GM18502 (cell line): ENCODE measurements around the gene LHFPL5.

Experiments used
- ATAC-seq: cut with Tn5 transposase; IDR thresholded peaks from one replicate; pipeline ENCODE4 v1.9.1; 2021; ENCODE audit warnings: mild to moderate bottlenecking; ENCODE audit not compliant: unreplicated experiment, poor library complexity

LHFPL5 gene

DNA sequence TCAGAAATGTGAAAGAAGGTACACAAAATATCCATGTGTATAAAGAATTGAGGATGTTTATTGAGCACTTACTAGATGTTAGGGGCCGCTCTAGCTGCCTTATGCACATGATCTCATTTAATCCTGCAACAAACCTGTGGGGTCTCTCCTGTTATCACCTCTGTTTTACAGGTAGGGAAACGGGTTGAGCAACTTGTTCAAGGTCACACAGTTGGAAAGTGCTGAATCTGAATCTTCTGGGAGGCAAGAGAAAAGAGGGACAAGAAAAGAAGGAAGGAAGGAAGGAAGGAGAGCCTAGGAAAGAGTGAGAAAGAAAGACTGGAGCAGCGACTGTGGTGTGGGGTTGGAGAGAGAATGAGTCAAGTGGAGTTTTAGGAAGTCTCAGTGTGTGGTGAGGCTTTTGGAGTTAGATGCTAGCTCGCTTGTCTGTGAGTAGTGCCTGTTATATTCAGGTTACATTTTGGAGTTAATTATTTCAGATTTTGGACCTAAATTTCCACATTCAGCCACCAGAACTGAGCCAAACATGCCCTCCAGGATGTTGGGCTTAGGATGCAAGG lies 16.6 kb upstream of the LHFPL5 start:
- no peak for ATAC-seq

DNA sequence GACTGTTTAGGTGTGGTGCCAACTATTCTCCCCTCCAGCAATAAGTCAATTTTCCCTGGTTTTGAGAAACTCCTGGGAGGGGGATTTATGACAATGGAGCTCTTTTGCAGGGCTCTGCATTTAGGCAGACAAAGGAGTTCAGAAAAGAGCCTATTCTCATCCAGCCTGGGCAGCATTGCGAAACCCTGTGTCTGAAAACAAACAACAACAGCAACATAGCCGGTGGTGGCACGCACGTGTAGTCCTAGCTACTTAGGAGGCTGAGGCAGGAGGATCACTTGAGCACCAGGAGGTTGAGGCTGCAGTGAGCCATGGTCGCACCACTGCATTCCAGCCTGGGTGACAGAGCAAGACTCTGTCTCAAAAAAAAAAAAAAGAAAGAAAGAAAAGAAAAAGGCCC lies 14.5 kb upstream of the LHFPL5 start:
- ATAC-seq, result no peak

DNA sequence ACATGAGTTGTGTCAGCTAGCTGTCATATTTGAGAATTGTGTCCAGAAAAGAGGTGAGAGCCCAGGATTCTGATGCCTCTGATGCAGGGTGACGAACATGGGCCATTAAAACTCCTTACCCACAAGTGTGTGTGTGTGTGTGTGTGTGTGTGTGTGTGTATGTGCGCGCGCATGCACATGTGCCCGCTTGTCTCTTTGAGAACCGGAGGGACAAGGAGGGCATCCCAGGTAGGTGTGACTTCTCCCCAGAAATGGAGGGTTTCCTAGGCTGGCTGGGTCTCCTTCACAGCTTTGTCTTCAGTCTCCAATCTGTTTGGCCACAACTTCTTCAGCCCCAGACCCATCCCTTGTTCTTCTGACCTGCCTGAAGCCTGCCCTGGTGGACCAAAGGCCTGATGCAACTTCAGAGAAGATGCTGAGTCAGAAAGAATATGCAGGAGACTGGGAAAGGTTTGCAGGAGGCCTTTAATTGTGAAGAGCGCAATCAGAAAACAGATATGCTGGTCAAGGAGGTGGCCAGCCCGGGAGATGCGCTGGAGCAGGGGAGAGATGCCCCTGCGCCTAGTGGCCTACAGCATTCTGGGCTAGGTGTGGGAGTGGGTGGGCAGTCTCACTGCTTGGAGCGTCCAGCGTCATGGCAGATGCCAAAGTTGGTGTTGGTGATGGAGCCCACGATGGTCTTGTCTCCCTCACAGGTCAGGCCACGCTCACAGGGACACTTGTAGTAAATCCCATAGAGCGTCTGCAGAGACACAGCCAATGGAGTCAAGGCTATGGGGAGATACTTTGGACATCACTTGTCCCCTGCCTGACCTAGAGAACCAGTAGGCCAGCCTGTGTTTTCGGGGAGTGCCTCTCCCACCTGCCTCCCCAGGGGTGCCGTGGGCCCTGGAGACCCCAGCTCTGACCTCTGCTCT lies 10.4 kb upstream of the LHFPL5 start:
- ATAC-seq, result no peak

DNA sequence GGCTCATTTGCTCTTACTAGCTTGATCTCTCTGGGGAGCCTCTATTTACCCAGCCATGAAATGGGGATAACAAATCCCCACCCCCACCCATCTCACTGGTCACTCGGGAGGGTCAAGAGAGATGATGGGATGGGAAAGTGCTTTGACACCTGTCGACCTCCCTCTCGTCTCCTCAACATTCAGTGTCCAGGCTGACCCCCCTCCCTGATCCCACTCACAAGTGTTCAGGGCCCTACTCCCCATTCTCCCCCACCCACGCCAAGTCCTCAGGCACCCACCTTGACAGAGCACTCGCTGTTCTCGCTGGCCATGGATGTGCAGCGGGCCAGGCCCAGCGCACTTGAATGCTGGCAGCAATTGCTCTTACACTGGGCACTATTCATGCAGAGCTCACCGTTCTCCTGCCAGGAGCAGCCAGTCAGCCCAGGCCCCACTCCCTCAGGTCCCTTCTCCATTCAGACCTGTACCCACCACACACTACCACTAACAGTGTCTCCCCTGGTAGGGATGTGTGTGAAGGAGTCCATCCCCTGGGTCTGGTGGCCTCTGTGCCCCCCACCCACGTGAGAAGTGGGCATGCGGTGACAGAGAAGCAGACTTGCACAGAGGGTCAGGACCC lies 9.6 kb upstream of the LHFPL5 start:
- no peak for ATAC-seq

DNA sequence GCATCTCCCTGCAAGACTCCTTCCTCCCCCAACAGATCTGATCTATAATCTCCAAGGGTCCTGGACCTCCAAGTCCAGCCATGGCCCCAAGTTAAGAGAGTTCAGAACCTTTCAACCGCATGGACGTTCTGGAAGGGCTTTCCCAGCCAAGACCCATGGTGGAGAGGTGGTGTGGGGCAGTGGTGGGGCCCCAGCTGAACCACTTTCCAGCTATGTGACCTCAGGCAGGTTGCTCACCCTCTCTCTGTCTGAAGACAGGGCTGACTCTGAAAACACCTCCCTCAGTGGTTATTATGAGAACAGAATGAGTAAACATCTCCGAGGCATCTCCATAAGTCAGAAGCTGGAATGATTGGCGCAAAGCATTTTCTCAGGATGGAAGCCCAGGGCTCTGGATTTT lies 8.9 kb upstream of the LHFPL5 start:
- ATAC-seq, result no peak

DNA sequence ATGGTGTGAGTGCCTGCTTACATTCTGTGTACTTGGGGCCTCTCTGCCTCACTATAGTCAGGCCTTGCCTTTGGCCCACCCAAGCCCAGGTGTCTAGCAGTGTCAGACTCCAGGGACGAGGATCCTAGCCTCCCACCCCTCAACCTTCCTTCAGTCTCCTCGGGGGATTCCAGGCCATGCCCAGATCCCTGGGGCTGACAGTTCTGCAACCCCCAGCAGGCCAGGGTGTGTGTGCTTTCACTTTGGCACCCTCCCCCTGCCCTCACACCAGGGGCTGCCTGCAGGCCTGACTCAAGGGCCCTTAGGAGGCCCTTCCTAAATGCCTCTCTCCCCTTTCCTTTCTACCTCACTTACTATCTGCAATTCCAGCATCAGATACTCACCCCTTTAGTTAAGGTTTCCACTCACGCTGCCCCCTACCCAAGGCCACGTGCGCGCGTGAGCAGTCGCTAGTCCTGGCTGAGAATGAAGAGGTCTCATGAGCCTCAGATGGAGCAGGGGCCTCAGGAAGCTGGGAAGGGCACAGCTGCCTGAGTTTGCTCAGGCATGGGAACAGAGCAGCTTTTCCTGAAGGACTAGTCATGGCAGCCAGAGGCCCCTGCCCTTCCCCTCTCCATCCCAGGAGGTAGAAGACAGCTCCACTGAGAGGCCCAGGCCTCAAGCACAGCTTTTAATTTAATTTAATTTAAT lies 7.2 kb upstream of the LHFPL5 start:
- ATAC-seq, result no peak

DNA sequence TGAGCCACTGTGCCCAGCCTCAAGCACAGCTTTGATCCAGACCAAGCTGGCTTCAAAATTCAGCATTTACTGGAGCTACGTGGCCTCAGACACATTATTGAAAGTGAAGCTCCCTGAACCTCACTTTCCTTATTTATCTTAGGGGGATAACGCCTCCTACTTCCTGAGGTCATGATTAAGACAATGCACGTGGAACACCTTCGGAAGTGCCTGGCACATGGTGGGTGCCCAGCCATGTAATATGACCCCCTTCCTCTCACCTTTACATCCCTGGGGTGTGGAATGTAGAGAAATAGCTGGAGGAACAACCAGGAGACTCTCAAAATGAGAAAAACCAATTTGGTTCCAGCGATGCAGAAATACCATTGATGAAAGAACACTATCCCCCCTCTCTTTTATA lies 6.4 kb upstream of the LHFPL5 start:
- no peak for ATAC-seq

DNA sequence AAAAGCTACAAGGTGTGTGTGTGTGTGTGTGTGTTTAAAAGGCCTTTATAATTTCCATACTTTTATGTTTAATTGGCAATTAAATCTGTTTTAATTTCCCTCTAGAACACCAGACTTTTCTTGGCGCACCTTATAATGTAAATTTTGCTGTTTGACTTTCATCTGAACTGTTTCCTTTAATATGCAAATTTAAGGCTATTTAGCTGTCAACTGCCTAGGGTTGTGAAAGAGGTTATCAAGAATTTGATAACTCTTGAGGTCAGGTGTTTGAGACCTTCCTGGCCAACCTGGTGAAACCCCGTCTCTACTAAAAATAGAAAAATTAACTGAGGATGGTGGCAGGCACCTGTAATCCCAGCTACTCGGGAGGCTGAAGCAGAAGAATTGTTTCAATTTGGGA lies 4.0 kb upstream of the LHFPL5 start:
- no peak for ATAC-seq

DNA sequence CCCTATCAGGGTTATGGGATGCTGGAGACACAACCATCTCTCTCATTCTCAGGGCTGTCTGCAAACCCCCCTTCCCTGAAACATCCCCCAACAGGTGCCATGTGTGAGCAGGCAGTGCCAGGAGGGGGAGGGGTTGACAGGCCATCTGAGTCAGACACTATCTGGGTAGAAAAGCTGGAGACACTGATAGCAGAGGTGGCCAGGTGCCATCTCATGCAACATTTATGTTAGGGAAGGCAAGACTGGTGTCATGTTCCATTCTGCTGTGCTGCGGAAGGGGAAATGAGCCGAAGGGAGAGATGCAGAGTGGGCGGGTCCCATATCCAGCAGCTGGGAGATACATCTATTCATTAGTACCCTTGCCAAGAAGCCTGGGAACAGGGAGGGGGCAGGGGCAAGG lies 3.5 kb downstream of the LHFPL5 start:
- ATAC-seq, result no peak

DNA sequence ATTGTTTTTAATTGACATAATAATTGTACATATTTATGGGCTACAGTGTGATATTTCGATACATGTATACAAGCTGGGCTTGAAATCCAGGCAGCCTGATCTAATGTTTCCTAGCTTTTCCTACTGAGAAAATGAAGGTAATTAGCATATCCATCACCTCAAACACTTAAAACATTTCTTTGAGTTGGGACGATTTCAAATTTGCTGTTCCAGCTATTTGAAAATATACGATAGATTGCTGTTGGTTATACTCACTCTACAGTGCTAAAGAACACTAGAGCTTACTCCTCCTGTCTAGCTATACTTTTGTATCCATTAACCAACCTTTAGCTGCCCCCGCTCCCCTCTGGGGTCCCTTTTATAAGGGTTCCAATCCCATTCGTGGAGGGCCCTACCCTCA lies 4.7 kb downstream of the LHFPL5 start:
- ATAC-seq, result no peak

DNA sequence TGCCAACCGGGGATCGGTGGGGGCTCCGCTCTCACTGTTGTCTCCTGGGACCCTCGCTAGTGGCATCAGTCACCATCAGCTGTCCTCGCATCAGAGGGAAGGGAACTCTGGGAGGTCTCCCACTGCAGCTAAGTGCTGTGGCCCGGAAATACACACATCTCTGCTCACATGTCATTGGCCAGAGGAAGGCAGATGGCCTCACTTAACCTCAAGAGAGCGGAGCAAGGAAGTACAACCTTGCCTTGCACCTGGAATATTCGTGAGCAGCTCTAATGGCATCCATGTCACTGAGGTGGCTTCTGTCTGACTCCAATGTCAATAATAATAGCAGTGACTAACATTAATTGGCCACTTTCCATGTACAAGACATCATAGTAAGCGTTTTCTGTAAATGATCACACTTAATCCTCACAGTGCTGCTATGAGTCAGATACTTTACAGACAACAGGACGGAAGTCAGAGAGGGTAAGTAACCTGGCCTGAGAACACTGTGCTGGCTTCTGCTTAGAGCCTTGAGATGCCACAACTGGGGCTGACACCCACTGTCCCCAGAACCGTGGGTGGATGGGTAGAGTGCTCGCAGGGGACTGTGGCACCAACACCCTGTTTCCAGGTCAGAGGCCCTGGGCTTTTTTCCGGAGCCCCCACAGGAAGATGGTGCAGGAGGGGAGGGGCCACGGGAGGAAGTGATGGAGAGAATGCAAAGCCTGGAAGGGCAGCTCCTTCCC lies 6.0 kb downstream of the LHFPL5 start:
- ATAC-seq, result no peak

DNA sequence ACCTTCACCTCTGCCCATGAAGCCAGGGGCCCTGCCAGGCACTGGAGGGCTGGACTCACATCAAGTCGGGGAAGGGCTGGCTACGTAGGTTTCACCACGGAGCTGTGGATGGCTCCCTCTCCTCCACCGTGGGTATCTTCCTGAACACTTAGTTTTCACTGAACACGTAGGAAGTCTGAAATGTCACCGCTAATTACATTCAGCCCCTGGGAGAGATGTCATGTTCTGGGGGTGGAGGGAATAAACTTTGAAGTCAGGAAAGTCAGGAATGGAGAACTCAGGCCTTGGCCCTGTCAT lies 6.5 kb downstream of the LHFPL5 start:
- no peak for ATAC-seq

DNA sequence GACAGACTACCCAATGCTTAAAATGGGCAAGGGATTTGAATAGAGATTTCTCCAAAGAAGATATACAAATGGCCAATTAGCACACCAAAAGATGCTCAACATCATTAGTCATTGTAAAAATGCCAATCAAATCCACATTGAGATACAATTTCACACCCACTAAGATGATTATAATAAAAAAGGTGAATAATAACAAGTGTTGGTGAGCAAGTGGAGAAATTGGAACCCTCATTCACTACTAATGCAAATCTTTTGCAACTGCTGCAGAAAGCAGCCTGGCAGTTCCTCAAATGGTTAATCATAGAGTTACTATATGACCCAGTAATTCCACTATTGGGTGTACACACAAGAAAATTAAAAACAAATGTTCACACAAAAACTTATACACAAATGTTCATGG lies 12.4 kb downstream of the LHFPL5 start:
- no peak for ATAC-seq

DNA sequence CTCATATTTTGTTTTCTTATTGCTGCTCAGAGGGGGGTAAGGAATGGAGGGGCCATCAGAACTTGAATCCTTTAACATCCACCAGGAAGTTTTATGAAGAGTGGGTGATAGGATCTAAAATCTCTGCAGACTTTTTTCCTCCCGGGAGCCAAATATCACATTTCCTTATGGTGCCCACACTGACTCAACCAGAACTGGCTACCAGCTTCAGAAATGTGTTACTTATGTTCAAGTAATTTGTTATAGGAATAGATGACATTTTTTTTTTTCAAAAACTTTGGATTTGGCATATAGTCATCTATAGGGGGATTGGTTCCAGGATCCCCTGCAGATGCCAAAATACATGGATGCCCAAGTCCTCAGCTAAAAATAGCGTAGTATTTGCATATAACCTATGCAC lies 18.4 kb downstream of the LHFPL5 start:
- ATAC-seq, result no peak

DNA sequence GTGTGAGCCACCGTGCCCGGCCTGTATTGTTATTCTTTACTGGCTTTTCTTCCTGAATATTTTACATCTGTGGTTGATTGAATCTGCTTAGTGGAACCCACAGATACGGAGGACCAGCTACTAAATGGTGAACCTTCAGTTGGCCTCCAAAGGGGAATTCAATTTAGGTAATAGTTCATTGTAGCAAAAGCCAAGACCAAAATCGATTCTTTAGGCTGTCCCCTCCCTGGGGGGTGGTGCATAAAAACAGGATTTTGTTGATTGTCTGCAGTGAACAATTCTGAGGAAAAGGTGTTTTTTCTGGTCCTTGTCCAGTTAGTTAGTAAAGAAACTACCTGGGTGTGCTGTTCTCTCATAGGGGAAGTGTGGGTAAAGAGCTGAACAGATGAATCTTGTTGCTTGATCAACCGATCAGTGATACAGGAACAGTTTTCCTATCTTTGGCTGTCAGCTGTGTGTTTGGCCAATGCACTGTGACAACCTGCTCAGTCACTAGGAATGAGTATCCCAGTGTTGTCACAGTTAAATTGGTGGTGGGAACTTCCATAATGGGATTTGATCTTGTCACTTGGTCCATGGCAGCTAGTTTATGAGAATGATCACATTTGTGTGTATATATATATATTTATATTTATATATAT lies 19.5 kb downstream of the LHFPL5 start:
- no peak for ATAC-seq

DNA sequence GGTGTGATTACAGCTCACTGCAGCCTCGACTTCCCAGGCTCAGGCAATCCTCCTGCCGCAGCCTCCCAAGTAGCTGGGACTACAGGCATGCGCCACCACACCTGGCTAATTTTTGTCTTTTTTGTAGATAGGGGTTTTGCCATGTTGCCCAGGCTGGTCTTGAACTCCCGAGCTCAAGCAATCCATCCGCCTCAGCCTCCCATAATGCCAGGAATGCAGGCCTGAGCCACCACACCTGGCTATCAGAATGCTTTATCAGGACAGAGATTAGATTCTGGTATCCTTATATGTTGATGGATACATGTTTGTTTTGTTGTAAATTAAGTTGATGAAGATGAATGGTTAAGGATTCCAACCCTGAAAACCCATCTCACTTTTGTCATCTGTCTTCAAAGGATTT lies 24.2 kb downstream of the LHFPL5 start:
- no peak for ATAC-seq

DNA sequence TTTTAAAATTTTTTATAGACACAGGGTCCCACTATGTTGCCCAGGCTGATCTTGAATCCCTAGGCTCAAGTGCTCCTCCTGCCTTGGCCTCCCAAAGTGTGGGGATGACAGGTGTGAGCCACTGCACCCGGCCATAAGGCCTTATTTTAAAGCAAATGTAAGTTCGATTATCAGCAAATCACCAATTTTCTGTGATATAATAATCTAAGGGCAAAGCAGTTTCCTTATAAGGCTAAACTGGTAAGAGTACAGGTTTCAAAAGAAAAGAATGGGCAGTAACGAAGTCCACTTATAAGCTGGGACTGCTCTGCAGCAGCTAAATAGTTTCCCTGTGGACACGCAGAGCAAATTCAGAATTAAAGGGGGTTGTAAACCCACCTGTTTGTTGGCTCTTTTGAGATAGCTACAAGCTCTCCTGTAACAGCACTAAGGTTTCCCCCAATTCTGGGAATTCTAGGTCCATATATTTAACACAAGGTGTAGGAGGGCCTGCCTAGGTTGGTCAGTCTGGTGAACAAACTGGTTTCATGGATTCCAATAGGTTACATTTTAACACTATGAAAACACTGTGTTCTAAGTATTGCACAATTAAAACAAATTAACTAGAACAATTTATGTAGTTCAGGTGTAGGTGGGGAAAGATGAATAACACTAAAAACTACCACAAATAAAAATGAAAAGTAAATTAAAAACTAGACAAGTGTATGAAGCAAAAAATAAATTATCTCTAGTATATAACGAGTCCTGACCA lies 26.3 kb downstream of the LHFPL5 start:
- ATAC-seq, result no peak

DNA sequence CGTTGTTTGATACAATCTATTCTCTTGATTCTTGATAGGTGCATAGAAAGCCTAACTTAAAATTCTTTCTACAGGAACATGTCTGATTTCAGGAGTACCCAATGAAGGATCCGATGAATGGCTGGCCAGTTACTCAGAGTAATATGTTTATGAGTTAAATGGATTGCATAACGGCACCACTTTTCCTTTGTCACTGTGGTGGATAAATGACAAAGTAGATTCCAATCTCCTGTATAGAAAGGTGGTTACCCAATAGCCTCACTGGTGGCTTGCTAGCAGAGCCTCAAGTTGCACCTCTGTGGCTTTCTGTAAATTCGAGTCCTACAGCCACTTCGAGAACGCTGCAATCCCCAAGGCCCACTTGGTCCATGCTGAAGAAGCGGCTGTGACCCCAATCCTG lies 28.4 kb downstream of the LHFPL5 start:
- no peak for ATAC-seq

DNA sequence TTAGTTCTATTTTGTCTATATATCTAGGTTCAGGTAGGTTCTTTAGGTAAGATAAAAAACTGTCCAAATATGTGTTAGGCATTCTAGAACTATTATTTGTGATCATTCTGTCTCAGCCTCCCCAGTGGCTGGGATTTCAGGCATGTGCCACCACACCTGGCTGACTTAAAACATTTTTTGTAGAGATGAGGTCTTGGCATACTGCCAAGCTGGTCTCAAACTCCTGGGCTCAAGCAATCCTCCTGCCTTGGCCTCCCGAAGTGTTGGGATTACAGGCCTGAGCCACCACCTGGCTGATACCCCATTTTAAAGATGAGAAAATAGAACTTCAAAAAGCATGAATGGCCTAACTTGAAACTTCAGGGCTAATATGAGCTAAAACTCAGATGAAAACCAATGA lies 33.9 kb downstream of the LHFPL5 start:
- ATAC-seq, result no peak

DNA sequence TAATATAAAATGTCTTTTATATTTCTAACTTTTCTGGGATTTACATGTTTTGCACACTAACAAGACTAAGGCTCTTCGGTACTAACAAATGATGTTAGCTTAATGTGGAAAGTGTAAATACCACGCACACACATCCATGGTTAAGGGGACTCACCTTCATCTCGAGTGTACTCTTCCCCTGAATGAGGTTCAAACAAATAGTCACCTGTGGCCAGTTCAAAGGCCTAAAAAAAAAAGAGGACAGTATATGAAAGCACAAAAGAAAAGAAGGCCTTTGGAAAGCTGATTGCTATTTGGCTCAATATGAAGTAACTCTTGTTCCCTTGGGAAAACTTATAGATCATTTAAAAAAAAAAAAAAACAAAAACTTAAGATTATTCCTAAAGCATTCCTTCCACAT lies 37.2 kb downstream of the LHFPL5 start:
- ATAC-seq, result no peak
